GM18498 (cell line): ENCODE measurements around the gene SSRP1.

Experiments used
- ATAC-seq: cut with Tn5 transposase; IDR thresholded peaks from one replicate; pipeline ENCODE4 v1.9.1; 2021; ENCODE audit warnings: mild to moderate bottlenecking, moderate library complexity; ENCODE audit not compliant: unreplicated experiment

SSRP1 gene

GRCh38 chr11:57320067-57320718, 15.5 kb downstream of the SSRP1 start:
- no peak for ATAC-seq

DNA sequence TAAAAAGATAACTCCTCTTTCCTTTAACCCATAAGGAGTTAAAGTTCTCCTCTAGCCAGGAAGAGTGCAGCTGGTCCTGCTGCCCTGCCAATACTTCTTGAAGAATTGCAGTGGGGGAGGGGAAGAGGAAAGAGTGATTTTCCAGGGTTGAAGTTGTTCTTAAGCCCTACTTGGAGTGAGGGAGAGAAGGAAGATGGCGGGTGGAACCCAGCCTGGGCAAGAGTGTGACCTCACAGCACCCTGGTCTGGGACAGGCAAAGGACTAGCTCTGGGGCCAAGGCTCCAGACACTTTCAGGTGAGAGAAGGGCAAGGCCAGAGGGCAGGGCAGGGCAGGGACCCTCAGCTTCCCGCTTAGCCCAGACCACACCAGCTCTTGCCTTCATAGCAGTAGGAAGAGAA, 17.5 kb downstream of the SSRP1 start:
- ATAC-seq = no peak

DNA sequence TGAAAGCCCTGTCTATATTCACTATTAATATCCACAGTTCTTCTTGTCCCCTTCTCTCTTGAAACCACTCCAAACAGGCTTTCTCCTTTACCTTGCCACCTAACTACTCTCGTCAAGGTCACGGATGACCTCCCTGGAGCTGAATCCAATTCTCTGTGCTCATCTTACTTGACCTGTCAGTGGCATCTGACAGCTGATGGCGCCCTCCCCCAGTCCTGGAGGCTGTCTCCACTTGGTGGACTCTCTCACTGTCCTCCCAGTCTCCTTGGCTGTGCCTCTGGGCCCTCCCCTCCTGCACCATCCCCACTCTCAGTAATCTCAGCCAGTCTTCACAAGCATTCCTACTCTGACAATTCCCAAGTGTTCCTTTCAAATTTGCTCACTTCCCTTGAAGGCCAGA, 19.7 kb downstream of the SSRP1 start:
- no peak for ATAC-seq

DNA sequence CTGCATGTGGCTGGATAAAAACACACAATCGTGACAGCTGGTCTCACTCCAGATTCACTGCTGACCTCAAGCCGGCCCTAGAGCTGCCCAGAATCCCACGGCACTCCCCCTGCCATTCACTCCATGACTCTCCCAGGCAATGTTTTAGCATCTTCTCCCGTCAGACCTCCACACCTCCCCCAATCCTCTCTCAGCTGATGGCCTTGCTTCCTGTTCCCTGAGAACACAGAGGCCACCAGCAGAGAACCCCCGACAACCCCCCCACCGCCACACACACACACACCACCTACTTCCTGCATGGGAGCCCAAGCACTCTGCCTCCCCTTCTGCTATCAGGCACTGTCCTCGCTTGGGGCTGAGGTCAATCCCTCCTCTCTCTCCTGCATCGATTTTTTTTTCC, 20.2 kb downstream of the SSRP1 start:
- no peak for ATAC-seq

GRCh38 chr11:57314221-57314973, 21.3 kb downstream of the SSRP1 start:
- ATAC-seq = no peak

GRCh38 chr11:57313788-57314135, 21.9 kb downstream of the SSRP1 start:
- ATAC-seq = no peak

GRCh38 chr11:57313071-57313787, 22.5 kb downstream of the SSRP1 start:
- no peak for ATAC-seq

- no peak for ATAC-seq
Observed at GRCh38 chr11:57312511-57313021, 23.1 kb downstream of the SSRP1 start.

GRCh38 chr11:57311109-57311936, 24.4 kb downstream of the SSRP1 start:
- peak; percentile 96 for ATAC-seq

- ATAC-seq = no peak
Observed at GRCh38 chr11:57310630-57311086, 25.0 kb downstream of the SSRP1 start.

- ATAC-seq = no peak
Observed at GRCh38 chr11:57310091-57310490, 25.6 kb downstream of the SSRP1 start.

DNA sequence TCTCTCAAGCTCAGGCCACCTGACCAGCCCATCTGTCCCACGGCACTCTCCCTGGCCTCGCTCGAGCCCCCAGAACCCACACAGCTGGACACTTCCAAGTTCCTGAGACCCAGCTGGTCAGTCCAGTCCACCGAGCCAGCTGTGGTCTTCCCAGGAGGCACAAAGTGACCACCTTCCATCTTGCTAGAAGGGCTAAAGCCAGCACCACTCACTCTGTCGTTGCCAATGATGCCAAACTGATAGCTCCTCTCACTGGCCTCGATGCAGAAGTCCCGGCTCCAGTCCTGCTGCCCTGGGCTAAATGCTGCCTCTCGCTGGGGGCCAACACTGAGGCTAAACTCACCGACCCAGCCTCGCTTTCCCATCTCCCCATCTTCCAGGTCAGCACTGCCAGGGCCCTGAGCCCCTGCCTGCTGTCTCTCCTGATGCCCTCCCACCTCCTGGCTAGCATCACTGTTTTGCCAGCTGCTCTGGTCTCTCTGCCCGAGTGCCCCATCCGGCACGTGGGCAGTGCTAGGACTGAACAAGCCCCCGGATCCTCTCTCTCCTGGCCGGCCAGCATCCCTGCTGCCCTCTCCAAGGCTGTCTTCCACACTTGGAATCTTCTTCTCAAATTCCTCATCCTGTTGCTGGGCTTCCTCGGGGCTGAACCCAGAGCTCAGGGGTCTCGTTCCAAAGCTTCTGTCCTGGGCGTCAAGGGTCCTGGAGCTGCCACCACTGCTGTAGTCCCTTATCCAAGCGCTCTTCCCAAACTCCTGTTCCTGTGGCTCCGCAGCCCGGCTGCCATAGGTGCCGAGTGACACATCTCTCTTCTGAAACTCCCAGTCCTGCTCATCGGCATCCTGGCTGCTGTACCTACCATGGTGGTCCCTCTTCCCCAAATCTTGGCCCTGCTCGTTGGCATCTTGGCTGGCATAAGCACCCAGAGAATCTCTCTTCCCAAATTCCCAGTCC, 26.3 kb downstream of the SSRP1 start:
- ATAC-seq = no peak

DNA sequence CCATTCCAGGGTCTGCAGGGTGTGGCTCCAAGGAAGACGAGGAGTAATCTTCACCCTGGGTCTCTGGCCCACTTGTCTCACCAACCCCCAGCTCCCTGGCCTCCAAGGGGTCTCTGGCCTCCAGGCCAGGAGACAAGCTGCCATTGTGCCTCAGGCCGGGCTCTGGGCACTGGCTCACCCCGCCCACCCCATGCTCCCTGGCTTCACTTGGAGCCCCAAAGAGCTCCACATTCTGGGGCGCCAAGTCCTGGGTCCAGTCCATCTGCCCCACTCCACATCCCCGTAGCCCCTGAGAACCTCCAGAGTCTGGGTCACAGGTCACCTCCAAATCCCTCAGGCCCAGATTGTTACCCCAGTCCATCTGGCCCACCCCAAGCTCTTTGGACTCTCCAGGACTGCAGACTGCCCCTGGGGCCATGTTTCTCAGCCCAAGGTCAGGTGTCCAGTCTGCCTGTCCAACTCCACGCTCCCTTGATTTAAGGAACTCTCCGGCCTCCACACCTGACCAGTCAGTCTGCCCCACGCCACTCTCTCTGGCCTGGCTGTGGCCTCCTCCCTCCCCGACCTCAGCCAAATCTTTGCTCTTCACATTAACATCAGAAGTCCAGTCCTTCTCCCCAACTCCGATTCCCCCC, 27.1 kb downstream of the SSRP1 start:
- no peak for ATAC-seq

GRCh38 chr11:57307666-57308270, 27.9 kb downstream of the SSRP1 start:
- no peak for ATAC-seq

GRCh38 chr11:57306940-57307565, 28.6 kb downstream of the SSRP1 start:
- ATAC-seq = no peak

GRCh38 chr11:57306161-57306876, 29.4 kb downstream of the SSRP1 start:
- ATAC-seq = no peak

DNA sequence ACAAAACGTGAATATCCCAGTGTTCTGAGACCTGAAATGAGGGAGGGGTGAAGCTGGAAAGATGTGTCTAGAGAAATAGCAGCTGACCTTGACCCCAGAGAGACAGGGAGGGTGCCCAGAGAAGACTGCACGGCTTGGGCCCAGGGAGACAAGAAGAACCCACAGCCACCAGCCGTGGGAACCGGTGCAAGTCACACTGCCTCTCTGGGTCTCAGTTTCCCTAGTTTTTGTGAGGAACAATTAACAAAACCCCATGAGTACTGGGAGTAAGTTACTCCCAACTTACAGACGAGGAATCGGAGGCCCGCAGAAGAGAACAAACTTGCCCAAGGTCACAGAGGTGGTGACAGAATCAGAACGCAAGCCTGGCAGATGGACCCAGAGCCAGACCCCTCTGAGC, 30.2 kb downstream of the SSRP1 start:
- no peak for ATAC-seq
